ENCODE results near the gene C2CD4A.
"Not testable (repeated sequence)": the region's sequence is repeated elsewhere in the genome, so short reads cannot be mapped to it uniquely, and the experiment has no call there.

The C2CD4A gene

GRCh38 chr15:62047282-62047827, 19.4 kb upstream of the C2CD4A start:
- TF ChIP-seq Cebpa-rat (IDR thresholded peaks at IDR 0.05) = no peak
- H4K20me1 ChIP-seq = peaks cover 65% of the 10 kb centered on the region
- no peaks in the 10 kb centered on the region for H3K36me3 ChIP-seq
- H3K9ac ChIP-seq = no peak overlapping the region
- peaks cover 16% of the 10 kb centered on the region for H3K4me1 ChIP-seq
- H3K27me3 ChIP-seq = no peaks in the 10 kb centered on the region
- H3K9me3 ChIP-seq = peaks cover 11% of the 10 kb centered on the region; the same call in 1 of the 2 replicates
- H3K4me2 ChIP-seq = peak overlapping the region; percentile 40
- no peak overlapping the region for H3K27ac ChIP-seq
- no peak overlapping the region for H3K4me3 ChIP-seq

- H3K4me2 ChIP-seq, H3K36me3 ChIP-seq, H3K9ac ChIP-seq, H3K4me3 ChIP-seq, H3K27ac ChIP-seq, H3K27me3 ChIP-seq: not testable (repeated sequence)
- Histone ChIP-seq H4K20me1 (peaks cover 73% of the 10 kb centered on the region), H3K4me1 (peaks cover 20% of the 10 kb centered on the region), H3K9me3 (peaks cover 11% of the 10 kb centered on the region; the same call in 1 of the 2 replicates)
These were observed 18.5 kb upstream of the C2CD4A start for GRCh38 chr15:62048254-62048653.

- Histone ChIP-seq H3K4me3 (no peak overlapping the region), H3K36me3 (no peaks in the 10 kb centered on the region), H3K4me2 (no peak overlapping the region), H3K9me3 (peaks cover 11% of the 10 kb centered on the region; the same call in 1 of the 2 replicates), H3K27me3 (no peaks in the 10 kb centered on the region), H4K20me1 (peaks cover 79% of the 10 kb centered on the region), H3K9ac (no peak overlapping the region), H3K27ac (no peak overlapping the region), H3K4me1 (peaks cover 20% of the 10 kb centered on the region)
- no peak for TF ChIP-seq Cebpa-rat (IDR thresholded peaks at IDR 0.05)
These were observed 16.7 kb upstream of the C2CD4A start for GRCh38 chr15:62050115-62050514.

DNA sequence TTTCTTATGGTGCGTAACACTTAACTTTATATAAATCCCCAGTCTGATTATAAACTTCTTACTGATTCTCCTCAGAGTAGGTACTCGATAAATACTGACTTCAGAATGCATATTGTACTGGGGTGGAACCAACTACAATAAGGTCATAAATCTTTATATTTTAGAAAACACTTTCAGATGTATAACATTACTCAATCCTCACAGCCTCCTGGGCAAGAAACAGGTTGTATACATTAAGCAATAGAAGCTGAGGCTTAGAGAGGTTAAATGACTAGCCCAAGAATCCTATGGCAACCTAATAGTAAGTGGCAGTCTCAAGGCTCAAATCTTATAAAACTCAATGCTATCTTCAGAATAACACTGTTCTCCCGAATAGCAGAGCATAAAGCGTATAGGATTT, 15.6 kb upstream of the C2CD4A start:
- Histone ChIP-seq H3K4me2 (no peak overlapping the region), H4K20me1 (peaks cover 79% of the 10 kb centered on the region), H3K27me3 (no peaks in the 10 kb centered on the region), H3K4me1 (peaks cover 16% of the 10 kb centered on the region), H3K27ac (no peak overlapping the region), H3K9ac (no peak overlapping the region), H3K9me3 (peaks cover 11% of the 10 kb centered on the region; the same call in 1 of the 2 replicates), H3K4me3 (no peak overlapping the region), H3K36me3 (no peaks in the 10 kb centered on the region)
- TF ChIP-seq Cebpa-rat (IDR thresholded peaks at IDR 0.05) = no peak

DNA sequence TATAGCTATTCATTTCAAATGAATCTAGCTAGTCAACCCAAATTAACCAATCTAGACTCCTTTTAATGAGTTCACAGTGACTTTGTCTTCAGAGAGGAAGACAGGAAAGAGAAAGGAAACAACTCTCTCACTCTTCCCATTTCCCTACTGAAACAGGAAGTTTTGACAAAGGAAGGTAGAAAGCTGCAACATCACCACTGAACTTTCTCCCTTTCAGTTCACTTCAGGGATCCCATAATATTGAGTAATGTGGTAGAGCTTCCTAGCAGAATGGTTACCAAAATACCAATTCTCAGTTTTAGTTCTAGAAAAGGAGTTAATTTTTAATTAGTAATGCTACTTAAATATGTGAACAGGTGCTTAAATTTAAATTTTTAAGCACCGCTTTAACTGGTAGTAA, 14.1 kb upstream of the C2CD4A start:
- H4K20me1 ChIP-seq = peaks cover 78% of the 10 kb centered on the region
- no peak overlapping the region for H3K4me3 ChIP-seq
- 0 out of 2 replicates have a peak, but pooled peaks cover 4% of the 10 kb centered on the region for H3K36me3 ChIP-seq
- peaks cover 4% of the 10 kb centered on the region for H3K4me1 ChIP-seq
- H3K27me3 ChIP-seq = no peaks in the 10 kb centered on the region
- H3K9ac ChIP-seq = no peak overlapping the region
- TF ChIP-seq Cebpa-rat (IDR thresholded peaks at IDR 0.05) = no peak
- H3K9me3 ChIP-seq = peaks cover 11% of the 10 kb centered on the region; the same call in 1 of the 2 replicates
- H3K27ac ChIP-seq = no peak overlapping the region
- no peak overlapping the region; the same call in 1 of the 2 replicates for H3K4me2 ChIP-seq

GRCh38 chr15:62053439-62054085, 13.2 kb upstream of the C2CD4A start:
- H3K4me1 ChIP-seq = peaks cover 11% of the 10 kb centered on the region
- peaks cover 85% of the 10 kb centered on the region for H4K20me1 ChIP-seq
- H3K27ac ChIP-seq = no peak overlapping the region
- H3K4me3 ChIP-seq = no peak overlapping the region
- TF ChIP-seq Cebpa-rat (IDR thresholded peaks at IDR 0.05) = no peak
- 0 out of 2 replicates have a peak, but pooled peaks cover 4% of the 10 kb centered on the region for H3K36me3 ChIP-seq
- H3K27me3 ChIP-seq = no peaks in the 10 kb centered on the region
- no peak overlapping the region for H3K9ac ChIP-seq
- peaks cover 11% of the 10 kb centered on the region; the same call in 1 of the 2 replicates for H3K9me3 ChIP-seq
- H3K4me2 ChIP-seq = no peak overlapping the region

DNA sequence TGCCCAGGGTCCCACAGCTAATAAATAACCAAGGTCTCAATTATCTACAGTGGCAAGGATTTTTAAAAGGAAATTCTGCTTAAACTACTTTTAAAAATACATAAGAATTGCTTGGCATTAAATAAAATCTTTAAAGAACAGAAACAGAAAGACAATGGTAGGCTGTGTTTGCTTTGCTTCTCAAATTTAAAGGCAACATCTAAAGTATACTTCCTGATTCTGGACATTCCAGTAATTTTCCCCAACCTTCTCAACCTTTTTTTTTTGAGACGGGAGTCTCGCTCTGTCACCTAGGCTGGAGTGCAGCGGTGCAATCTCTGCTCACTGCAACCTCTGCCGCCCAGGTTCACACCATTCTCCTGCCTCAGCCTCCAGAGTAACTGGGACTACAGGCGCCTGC, 11.8 kb upstream of the C2CD4A start:
- Histone ChIP-seq H4K20me1 (peaks cover 95% of the 10 kb centered on the region), H3K4me3 (no peak overlapping the region), H3K4me1 (peaks cover 21% of the 10 kb centered on the region), H3K9me3 (peaks cover 10% of the 10 kb centered on the region; the same call in 1 of the 2 replicates), H3K27me3 (no peaks in the 10 kb centered on the region), H3K4me2 (no peak overlapping the region), H3K36me3 (0 out of 2 replicates have a peak, but pooled peaks cover 4% of the 10 kb centered on the region), H3K27ac (no peak overlapping the region), H3K9ac (no peak overlapping the region)
- TF ChIP-seq Cebpa-rat (IDR thresholded peaks at IDR 0.05) = no peak

DNA sequence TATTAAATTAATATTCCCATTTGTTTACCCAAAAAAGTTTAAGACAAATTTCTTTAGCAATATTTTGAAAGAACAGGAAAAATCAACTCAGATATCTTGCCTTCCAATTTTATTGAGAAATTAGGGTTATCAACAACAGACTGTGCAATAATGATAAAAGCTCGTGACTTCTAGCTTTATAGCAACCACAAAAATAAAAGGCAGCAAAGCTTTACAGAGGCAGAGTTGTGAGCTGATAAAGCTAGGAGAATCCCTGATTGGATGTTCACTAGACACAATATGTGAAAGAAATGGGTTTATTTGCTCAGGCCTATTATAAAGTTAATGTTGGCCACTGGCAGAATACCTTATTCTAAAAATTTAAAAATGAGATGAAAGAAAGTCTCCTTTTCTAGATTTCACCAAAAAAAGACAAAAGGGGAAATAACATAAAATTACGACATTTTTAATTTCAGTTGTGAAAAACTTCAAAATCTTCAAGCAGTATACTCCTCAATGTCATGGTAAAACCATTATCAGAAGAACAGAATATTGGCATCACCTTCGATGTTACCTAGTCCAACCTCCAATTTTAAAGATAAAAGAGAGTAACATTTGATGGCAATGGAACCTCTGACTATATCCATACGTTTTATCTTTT, 9.3 kb upstream of the C2CD4A start:
- no peak overlapping the region for H3K27ac ChIP-seq
- no peak for TF ChIP-seq Cebpa-rat (IDR thresholded peaks at IDR 0.05)
- H3K27me3 ChIP-seq = peaks cover 13% of the 10 kb centered on the region; the same call in 1 of the 2 replicates
- H3K4me3 ChIP-seq = no peak overlapping the region
- H3K9ac ChIP-seq = no peak overlapping the region
- peaks cover 30% of the 10 kb centered on the region for H3K4me1 ChIP-seq
- H3K36me3 ChIP-seq = 0 out of 2 replicates have a peak, but pooled peaks cover 4% of the 10 kb centered on the region
- H3K9me3 ChIP-seq = no peaks in the 10 kb centered on the region
- H3K4me2 ChIP-seq = no peak overlapping the region
- H4K20me1 ChIP-seq = peaks cover 70% of the 10 kb centered on the region

GRCh38 chr15:62058327-62059028, 8.3 kb upstream of the C2CD4A start:
- Histone ChIP-seq H3K27me3 (peaks cover 18% of the 10 kb centered on the region; the same call in 1 of the 2 replicates), H3K4me2 (peak overlapping the region; percentile 89), H3K4me3 (no peak overlapping the region), H3K9ac (no peak overlapping the region), H4K20me1 (peaks cover 60% of the 10 kb centered on the region), H3K9me3 (no peaks in the 10 kb centered on the region), H3K4me1 (peaks cover 26% of the 10 kb centered on the region), H3K27ac (no peak overlapping the region), H3K36me3 (0 out of 2 replicates have a peak, but pooled peaks cover 4% of the 10 kb centered on the region)
- no peak for TF ChIP-seq Cebpa-rat (IDR thresholded peaks at IDR 0.05)
